B cell (primary cell): ENCODE data around the gene TTC6. TPM values are rescaled to one million over a fixed set of nuclear protein-coding genes. Genes with fewer than 3 reads are reported as not detected.

ENCODE experiments used
- ATAC-seq: fragments of 200-7000 bp; cut with Tn5 transposase; one replicate; pipeline ENCODE4 v1.10.0; 2021; ENCODE audit warnings: low read depth, mild to moderate bottlenecking, moderate number of reproducible peaks, moderate library complexity
- CTCF ChIA-PET: fragments of 350-600 bp; sonication (Branson Sonifier 250); formaldehyde crosslinking; loops from one replicate; lab custom pipeline; 2021; ENCODE audit warnings: antibody characterized with exemption, inconsistent platforms; lab: Charles Lee
- POLR2A ChIA-PET: fragments of 350-600 bp; sonication (Branson Sonifier 250); formaldehyde crosslinking; loops from one replicate; lab custom pipeline; 2021; ENCODE audit warnings: antibody characterized with exemption; lab: Charles Lee
- DNase-seq: peaks from one replicate; pipeline ENCODE4 v3.0.0; 2013
- H2AFZ ChIP-seq: 2 replicates; pipeline ENCODE4 v1.6.1; 2012; ENCODE audit warnings: mild to moderate bottlenecking, low read depth, low read length; ENCODE audit not compliant: insufficient read depth, poor library complexity, severe bottlenecking
- H3K27ac ChIP-seq, 2 donors: 1 replicate in 1 of 2; 2 replicates in 1 of 2; pipeline ENCODE4 v1.5.1; 2012 to 2013; ENCODE audit warnings: low read length in 2 of 2, mild to moderate bottlenecking in 2 of 2, moderate library complexity in 1 of 2
- H3K27me3 ChIP-seq, 4 experiments: fragments of 200-600 bp in 1 of 4; sonication (generic) in 1 of 4; replicated peaks in 1 of 4; 1 replicate in 2 of 4; 2 replicates in 2 of 4; pipeline versions ENCODE4 v1.6.1 to v1.7.0; 2013 to 2016; ENCODE audit warnings: low read length in 3 of 4, mild to moderate bottlenecking in 2 of 4, mixed read lengths in 1 of 4, moderate library complexity in 1 of 4; ENCODE audit not compliant: insufficient read depth in 4 of 4, control insufficient read depth in 3 of 4; ENCODE audit errors: control extremely low read depth in 1 of 4
- H3K36me3 ChIP-seq, 2 experiments: replicated peaks in 1 of 2; 1 replicate in 1 of 2; 2 replicates in 1 of 2; pipeline versions ENCODE4 v1.6.1 to v1.7.1; 2013; ENCODE audit warnings: low read length in 1 of 2; ENCODE audit not compliant: insufficient read depth in 2 of 2, control insufficient read depth in 1 of 2; ENCODE audit errors: control extremely low read depth in 1 of 2, extremely low read depth in 1 of 2
- H3K4me1 ChIP-seq, 2 donors: fragments of 200-600 bp in 1 of 2; sonication (generic) in 1 of 2; 1 replicate in 1 of 2; 2 replicates in 1 of 2; pipeline versions ENCODE4 v1.5.1 to v1.6.1; 2013 to 2017; ENCODE audit warnings: low read length in 2 of 2; ENCODE audit not compliant: control insufficient read depth in 2 of 2, insufficient read depth in 2 of 2
- H3K4me2 ChIP-seq: replicated peaks from 2 replicates; pipeline ENCODE3; 2012; ENCODE audit warnings: mild to moderate bottlenecking, low read depth, low read length; ENCODE audit not compliant: poor library complexity, severe bottlenecking
- H3K4me3 ChIP-seq, 5 experiments: fragments of 200-600 bp in 1 of 5; sonication (generic) in 1 of 5; 1 replicate in 3 of 5; 2 replicates in 2 of 5; pipeline versions ENCODE4 v1.5.1 to v1.7.0; 2011 to 2016; ENCODE audit warnings: low read length in 4 of 5, mild to moderate bottlenecking in 4 of 5, low read depth in 2 of 5, control low read depth in 1 of 5, moderate library complexity in 1 of 5; ENCODE audit not compliant: insufficient read depth in 1 of 5; ENCODE audit errors: control extremely low read depth in 1 of 5, extremely low read depth in 1 of 5
- H3K79me2 ChIP-seq: fragments of 200-600 bp; sonication (generic); one replicate; pipeline ENCODE4 v1.6.0; 2016; ENCODE audit warnings: low read length; ENCODE audit not compliant: control insufficient read depth, insufficient read depth
- H3K9ac ChIP-seq: fragments of 200-600 bp; sonication (generic); 2 replicates; pipeline ENCODE4 v1.6.1; 2017; ENCODE audit warnings: mild to moderate bottlenecking, low read length, moderate library complexity
- H3K9me3 ChIP-seq, 3 donors: one replicate each; pipeline versions ENCODE4 v1.6.1 to v1.7.1; 2013; ENCODE audit warnings: low read length in 2 of 3; ENCODE audit not compliant: control insufficient read depth in 2 of 3, insufficient read depth in 1 of 3; ENCODE audit errors: control extremely low read depth in 1 of 3
- H4K20me1 ChIP-seq: 2 replicates; pipeline ENCODE4 v1.6.0; 2012; ENCODE audit warnings: mild to moderate bottlenecking, low read length; ENCODE audit not compliant: insufficient read depth, control insufficient read depth, poor library complexity, severe bottlenecking
- H3K27ac Mint-ChIP-seq: one replicate; pipeline ENCODE4 v1.8.0; 2021; ENCODE audit warnings: mixed read lengths
- H3K27me3 Mint-ChIP-seq: one replicate; pipeline ENCODE4 v1.8.0; 2021; ENCODE audit warnings: mixed read lengths
- H3K4me1 Mint-ChIP-seq: one replicate; pipeline ENCODE4 v1.8.0; 2021; ENCODE audit warnings: mixed read lengths
- H3K4me3 Mint-ChIP-seq: one replicate; pipeline ENCODE4 v1.8.0; 2021; ENCODE audit warnings: mixed read lengths
- H3K9me3 Mint-ChIP-seq: one replicate; pipeline ENCODE4 v1.8.0; 2022; ENCODE audit warnings: mixed read lengths; ENCODE audit not compliant: insufficient read depth
- CTCF ChIP-seq: fragments of 200-600 bp; IDR thresholded peaks from one replicate; pipeline ENCODE4 v1.8.0; 2022; ENCODE audit warnings: antibody characterized with exemption, mild to moderate bottlenecking
- EZH2 ChIP-seq: IDR thresholded peaks from 2 replicates; pipeline ENCODE4 v1.6.1; 2012; ENCODE audit warnings: borderline replicate concordance, low read depth, mild to moderate bottlenecking, moderate library complexity, low read length; ENCODE audit not compliant: insufficient read depth, poor library complexity, severe bottlenecking
- WGBS: methylation state at CpG from one replicate; pipeline ENCODE4 v1.1.5; 2013; ENCODE audit warnings: missing lambda C conversion rate; ENCODE audit not compliant: insufficient coverage; 5-methylcytosine and 5-hydroxymethylcytosine counted together
- intact Hi-C: fragments of 100-400 bp; cut with micrococcal nuclease; formaldehyde crosslinking; loops from one replicate; pipeline ENCODE4 v1.10.0; 2022
- polyA plus RNA-seq: library from polyadenylated mRNA; depleted of rRNA; stranded (reverse); fragments of >200 nt; gene quantifications from 2 replicates; pipeline ENCODE4 v1.2.3, GENCODE V29; 2012
- total RNA-seq, 2 donors: library from RNA; stranded (reverse); fragments of 120-200 nt in 1 of 2; gene quantifications; 1 replicate in 1 of 2; 2 replicates in 1 of 2; pipeline versions ENCODE4 v1.2.3 to v1.2.4, GENCODE V29; 2013 to 2022

Gene TTC6
- total and polyA plus RNA-seq, 2 donors (not counting 1 experiment from before 2014, with no cell fraction given) = not detected

- ChIA-PET POLR2A (no interaction called here), CTCF (no interaction called here)
- H3K9me3 ChIP-seq = peaks cover 10 to 20% (median 14%) of the 10 kb centered on the region in 3 donors
- H3K27ac ChIP-seq = no peak overlapping the region
- no peaks in the 10 kb centered on the region for H3K36me3 ChIP-seq
- Mint-ChIP-seq H3K4me1 (no peaks in the 10 kb centered on the region), H3K9me3 (peaks cover 12% of the 10 kb centered on the region), H3K4me3 (no peak overlapping the region), H3K27ac (no peak overlapping the region), H3K27me3 (peaks cover 9% of the 10 kb centered on the region)
- TF ChIP-seq EZH2 = no peak
- no peak for TF ChIP-seq CTCF
- ATAC-seq = no peak
- H4K20me1 ChIP-seq = no peaks in the 10 kb centered on the region
- intact Hi-C loops = no loop called here
- WGBS = 27% methylated on average over 52 of the region's 52 CpGs
- H3K4me3 ChIP-seq = no peak overlapping the region
- DNase-seq = no peak
- H3K4me2 ChIP-seq = no peak overlapping the region
- no peaks in the 10 kb centered on the region for H3K4me1 ChIP-seq
- H3K9ac ChIP-seq = no peak overlapping the region
- no peak overlapping the region for H2AFZ ChIP-seq
- H3K27me3 ChIP-seq = no peaks in the 10 kb centered on the region
- H3K79me2 ChIP-seq = no peaks in the 10 kb centered on the region
These were observed 15.6 kb downstream of the TTC6 start for GRCh38 chr14:37610945-37611523.

GRCh38 chr14:37615582-37616289 is 20.3 kb downstream of the TTC6 start:
- ChIA-PET CTCF (no interaction called here), POLR2A (no interaction called here)
- Histone ChIP-seq H3K4me1 (no peaks in the 10 kb centered on the region), H3K4me2 (no peak overlapping the region), H3K9me3 (peaks cover 11 to 25% (median 20%) of the 10 kb centered on the region in 3 donors), H2AFZ (no peak overlapping the region), H3K79me2 (no peaks in the 10 kb centered on the region), H3K4me3 (no peak overlapping the region), H3K27ac (no peak overlapping the region), H3K27me3 (no peaks in the 10 kb centered on the region), H4K20me1 (no peaks in the 10 kb centered on the region), H3K36me3 (no peaks in the 10 kb centered on the region), H3K9ac (no peak overlapping the region)
- Mint-ChIP-seq H3K9me3 (peaks cover 8% of the 10 kb centered on the region), H3K27ac (no peak overlapping the region), H3K4me3 (no peak overlapping the region), H3K27me3 (peaks cover 6% of the 10 kb centered on the region), H3K4me1 (no peaks in the 10 kb centered on the region)
- ATAC-seq (no peak), DNase-seq (no peak)
- WGBS = no CpG with 5 or more reads among the region's 3 CpGs
- TF ChIP-seq CTCF = no peak
- TF ChIP-seq EZH2 = no peak
- intact Hi-C loops = no loop called here
